ENCODE results near the gene KANSL1L. TPM values are rescaled to one million over a fixed set of nuclear protein-coding genes. Genes with fewer than 3 reads are reported as not detected.

Gene KANSL1L
- total and polyA plus RNA-seq, 10 of the 15 experiments (the other 5 are each of a cell fraction or from before 2014, with no cell fraction given) = 1.2 to 9.5 (median 3.7) TPM

GRCh38 chr2:210092791-210093190 lies 78.4 kb downstream of the KANSL1L start:
- H3K9me3 ChIP-seq (replicated peaks; ENCODE audit: control insufficient read depth, insufficient read depth, low read length) = no peaks in the 10 kb centered on the region
- in situ Hi-C loops (cut with MboI) = no loop called here
- H2AFZ ChIP-seq (ENCODE audit: control insufficient read depth, low read depth, low read length) = no peak overlapping the region
- no peak for TF ChIP-seq NR2C1 (IDR thresholded peaks at IDR 0.05)
- TF ChIP-seq YBX1 (IDR thresholded peaks at IDR 0.05) = no peak
- TF ChIP-seq LARP7 (IDR thresholded peaks at IDR 0.05) = no peak
- no peak for TF ChIP-seq BCL3 (IDR thresholded peaks at IDR 0.05; ENCODE audit: borderline replicate concordance, insufficient read depth, low read depth, low read length, poor library complexity, severe bottlenecking)
- no peak for TF ChIP-seq NBN (IDR thresholded peaks at IDR 0.05)
- no peak for TF ChIP-seq SMAD5 (IDR thresholded peaks at IDR 0.05; ENCODE audit: low read depth)
- no peak for TF ChIP-seq ZNF274 (IDR thresholded peaks at IDR 0.05; ENCODE audit: insufficient read depth, insufficient read length)
- TF ChIP-seq CHD1 (IDR thresholded peaks at IDR 0.05; ENCODE audit: low read depth, low read length) = no peak
- TF ChIP-seq BRCA1 (IDR thresholded peaks at IDR 0.05; ENCODE audit: low read depth, low read length) = no peak
- TF ChIP-seq PRDM15 (CRISPR knock-in tag; IDR thresholded peaks at IDR 0.05) = no peak
- TF ChIP-seq FOXM1 (IDR thresholded peaks at IDR 0.05; ENCODE audit: low read depth, low read length) = no peak
- no peak for TF ChIP-seq MTA3 (IDR thresholded peaks at IDR 0.05; ENCODE audit: borderline replicate concordance, low read length)
- no peak for TF ChIP-seq CEBPB (IDR thresholded peaks at IDR 0.05; ENCODE audit: borderline replicate concordance in 1 of 2, low read depth in 2 of 2, low read length in 2 of 2)
- TF ChIP-seq ZBED1 (IDR thresholded peaks at IDR 0.05; ENCODE audit: borderline replicate concordance) = no peak
- H4K20me1 ChIP-seq (ENCODE audit: control insufficient read depth, insufficient read depth) = no peaks in the 10 kb centered on the region
- BruUV-seq (replicated peaks) = no TSS peak
- no peaks in the 10 kb centered on the region for H3K27me3 ChIP-seq (replicated peaks in 1 of 2; ENCODE audit: control insufficient read depth in 2 of 2, insufficient read depth in 2 of 2, low read length in 1 of 2)
- ChIA-PET RAD21 (ENCODE audit: unreplicated experiment) (no interaction called here), POLR2A (no interaction called here), SMC1A (ENCODE audit: uncharacterized antibody, unreplicated experiment) (no interaction called here), CTCF (no interaction called here)
- no peak overlapping the region for H3K9ac ChIP-seq (ENCODE audit: control insufficient read depth, insufficient read depth, low read length)
- DNase-seq (ENCODE audit: low read depth, low spot score) (no peak), ATAC-seq (peak; percentile 32; the same call in 1 of the 3 replicates), FAIRE-seq (no peak)
- no peaks in the 10 kb centered on the region for H3K4me1 ChIP-seq (ENCODE audit: control insufficient read depth, insufficient read depth, low read length)
- intact Hi-C loops (cut with micrococcal nuclease; ENCODE audit: unreplicated experiment) = no loop called here
- H3K4me3 ChIP-seq = no peak overlapping the region
- H3K27ac ChIP-seq (ENCODE audit: control insufficient read depth, insufficient read depth) = no peak overlapping the region
- H3K4me2 ChIP-seq (ENCODE audit: control insufficient read depth, insufficient read depth) = no peak overlapping the region
- H3K79me2 ChIP-seq (ENCODE audit: control insufficient read depth, insufficient read depth, low read length) = no peaks in the 10 kb centered on the region
- H3K36me3 ChIP-seq (ENCODE audit: control insufficient read depth in 2 of 2, insufficient read depth in 2 of 2, low read length in 1 of 2) = no peaks in the 10 kb centered on the region
